Neuronal stem cell (in vitro differentiated cells): ENCODE measurements around the gene TGM2.
A peak's percentile ranks its signal among the peaks of the same experiment; 100 is the strongest.

Experiments used
- DNase-seq: peaks from one replicate; pipeline ENCODE4 v3.0.0-alpha.2; 2013; ENCODE audit warnings: low spot score
- H2AFZ ChIP-seq: one replicate; pipeline ENCODE4 v1.6.1; 2013; ENCODE audit warnings: mild to moderate bottlenecking, low read length, inconsistent platforms
- H2AK5ac ChIP-seq: 2 replicates; pipeline ENCODE4 v1.6.1; 2013; ENCODE audit warnings: low read depth, mild to moderate bottlenecking, inconsistent platforms, low read length, moderate library complexity, mixed read lengths
- H2BK120ac ChIP-seq: 2 replicates; pipeline ENCODE4 v1.6.1; 2013; ENCODE audit warnings: low read depth, mild to moderate bottlenecking, inconsistent platforms, low read length, moderate library complexity, mixed read lengths
- H2BK12ac ChIP-seq: one replicate; pipeline ENCODE4 v1.6.1; 2013; ENCODE audit warnings: low read length, inconsistent platforms
- H2BK15ac ChIP-seq: 2 replicates; pipeline ENCODE4 v1.6.1; 2013; ENCODE audit warnings: mild to moderate bottlenecking, low read length, inconsistent platforms, mixed read lengths
- H2BK5ac ChIP-seq: one replicate; pipeline ENCODE4 v1.6.1; 2013; ENCODE audit warnings: inconsistent platforms, mild to moderate bottlenecking, low read length, moderate library complexity
- H3K14ac ChIP-seq: one replicate; pipeline ENCODE4 v1.6.1; 2013; ENCODE audit warnings: low read length, inconsistent platforms
- H3K18ac ChIP-seq: 2 replicates; pipeline ENCODE4 v1.6.1; 2013; ENCODE audit warnings: low read length, inconsistent platforms
- H3K23ac ChIP-seq: 2 replicates; pipeline ENCODE4 v1.6.1; 2013; ENCODE audit warnings: low read depth, mild to moderate bottlenecking, mixed read lengths, low read length, inconsistent platforms; ENCODE audit not compliant: poor library complexity
- H3K27ac ChIP-seq: replicated peaks from 3 replicates; pipeline ENCODE4 v1.5.1; 2013; ENCODE audit warnings: low read length, inconsistent platforms
- H3K27me3 ChIP-seq, 3 experiments: 2 replicates each; pipeline ENCODE4 v1.6.1; 2013; ENCODE audit warnings: low read length in 3 of 3, mild to moderate bottlenecking in 2 of 3, inconsistent platforms in 1 of 3, low read depth in 1 of 3, mixed read lengths in 1 of 3, moderate library complexity in 1 of 3; ENCODE audit not compliant: control insufficient read depth in 3 of 3, insufficient read depth in 3 of 3
- H3K36me3 ChIP-seq, 2 donors: replicated peaks in 1 of 2; 2 replicates each; pipeline ENCODE4 v1.6.1; 2013; ENCODE audit warnings: low read length in 2 of 2; ENCODE audit not compliant: control insufficient read depth in 2 of 2, insufficient read depth in 2 of 2
- H3K4ac ChIP-seq: 2 replicates; pipeline ENCODE4 v1.6.1; 2013; ENCODE audit warnings: inconsistent platforms, mild to moderate bottlenecking, low read length, moderate library complexity
- H3K4me1 ChIP-seq, 2 donors: 1 replicate in 1 of 2; 2 replicates in 1 of 2; pipeline ENCODE4 v1.6.1; 2013; ENCODE audit warnings: low read length in 2 of 2, low read depth in 1 of 2; ENCODE audit not compliant: control insufficient read depth in 2 of 2, insufficient read depth in 1 of 2
- H3K4me2 ChIP-seq: one replicate; pipeline ENCODE4 v1.6.1; 2013; ENCODE audit warnings: mild to moderate bottlenecking, low read length, inconsistent platforms; ENCODE audit not compliant: insufficient read depth, poor library complexity, severe bottlenecking
- H3K4me3 ChIP-seq, 2 donors: 2 replicates each; pipeline ENCODE4 v1.5.1; 2013; ENCODE audit warnings: low read length in 2 of 2, mild to moderate bottlenecking in 2 of 2, inconsistent platforms in 1 of 2, moderate library complexity in 1 of 2
- H3K79me1 ChIP-seq: one replicate; pipeline ENCODE4 v1.6.1; 2013; ENCODE audit warnings: low read depth, mild to moderate bottlenecking, inconsistent platforms, low read length, moderate library complexity
- H3K9ac ChIP-seq: one replicate; pipeline ENCODE4 v1.6.1; 2013; ENCODE audit warnings: mild to moderate bottlenecking, low read depth, low read length, inconsistent platforms; ENCODE audit not compliant: poor library complexity
- H3K9me3 ChIP-seq, 2 donors: replicated peaks in 1 of 2; 2 replicates each; pipeline versions ENCODE3 to v1.6.1; 2013; ENCODE audit warnings: low read length in 2 of 2, mild to moderate bottlenecking in 2 of 2, inconsistent platforms in 1 of 2, low read depth in 1 of 2, mixed read lengths in 1 of 2, moderate library complexity in 1 of 2; ENCODE audit not compliant: control insufficient read depth in 2 of 2, insufficient read depth in 1 of 2
- H4K8ac ChIP-seq: one replicate; pipeline ENCODE4 v1.6.1; 2013; ENCODE audit warnings: low read depth, mild to moderate bottlenecking, inconsistent platforms, low read length, moderate library complexity
- H4K91ac ChIP-seq: one replicate; pipeline ENCODE4 v1.6.1; 2013; ENCODE audit warnings: low read length, low read depth, mild to moderate bottlenecking, inconsistent platforms; ENCODE audit not compliant: poor library complexity
- WGBS, 2 donors: extraction: QIAGEN DNeasy Blood & Tissue Kit; methylation state at CpG; one replicate each; pipeline ENCODE4 v1.1.7; 2013; ENCODE audit warnings: missing lambda C conversion rate in 2 of 2, mixed read lengths in 1 of 2; ENCODE audit not compliant: insufficient read length in 2 of 2, insufficient replicate concordance in 1 of 2; ENCODE audit errors: extremely low coverage in 2 of 2; 5-methylcytosine and 5-hydroxymethylcytosine counted together

TGM2 gene

GRCh38 chr20:38123021-38123587 lies 42.0 kb downstream of the TGM2 start:
- Histone ChIP-seq H2BK15ac (no peak overlapping the region), H3K36me3 (no peaks in the 10 kb centered on the region), H3K14ac (no peak overlapping the region), H3K27me3 (no peaks in the 10 kb centered on the region), H3K79me1 (no peaks in the 10 kb centered on the region), H2AK5ac (no peak overlapping the region), H2BK5ac (no peak overlapping the region), H3K4ac (no peak overlapping the region), H2BK120ac (no peak overlapping the region), H3K9me3 (no peaks in the 10 kb centered on the region), H3K9ac (no peak overlapping the region), H4K91ac (no peak overlapping the region), H4K8ac (no peak overlapping the region), H3K4me1 (peaks cover 0 to 5% of the 10 kb centered on the region in 2 donors), H3K23ac (no peak overlapping the region), H3K27ac (no peak overlapping the region), H3K4me3 (no peak overlapping the region), H2AFZ (peak overlapping the region; percentile 88), H3K4me2 (no peak overlapping the region), H2BK12ac (no peak overlapping the region), H3K18ac (no peak overlapping the region)
- no CpG with 5 or more reads among the region's 4 CpGs for WGBS, 2 donors
- no peak for DNase-seq

DNA sequence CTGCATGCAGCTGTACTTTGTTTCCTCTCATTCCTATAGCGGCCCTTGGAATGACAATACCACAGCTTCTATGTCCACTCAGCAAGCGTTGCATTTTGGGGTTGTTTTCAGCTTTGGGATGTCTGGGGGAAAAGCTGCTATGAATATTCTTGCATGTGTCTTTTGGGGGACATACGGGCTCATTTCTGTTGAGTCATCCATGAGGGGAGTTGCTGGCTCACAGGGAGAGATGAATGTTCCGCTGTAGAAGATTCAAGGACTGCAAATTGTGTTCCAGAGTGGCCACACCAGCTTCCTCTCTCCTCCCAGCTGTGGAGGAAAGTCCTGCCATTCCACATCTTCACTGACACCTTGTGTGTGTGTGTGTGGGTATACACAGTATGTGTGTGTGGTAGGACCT lies 43.3 kb downstream of the TGM2 start:
- Histone ChIP-seq H3K4me2 (no peak overlapping the region), H3K4ac (no peak overlapping the region), H2BK15ac (no peak overlapping the region), H3K23ac (no peak overlapping the region), H2BK12ac (no peak overlapping the region), H3K14ac (no peak overlapping the region), H3K4me1 (peaks cover 0 to 5% of the 10 kb centered on the region in 2 donors), H2BK5ac (no peak overlapping the region), H2AK5ac (no peak overlapping the region), H4K8ac (no peak overlapping the region), H3K4me3 (no peak overlapping the region), H2AFZ (no peak overlapping the region), H3K9ac (no peak overlapping the region), H3K18ac (no peak overlapping the region), H3K27ac (no peak overlapping the region), H2BK120ac (no peak overlapping the region), H3K79me1 (no peaks in the 10 kb centered on the region), H3K27me3 (no peaks in the 10 kb centered on the region), H3K9me3 (no peaks in the 10 kb centered on the region), H3K36me3 (no peaks in the 10 kb centered on the region), H4K91ac (no peak overlapping the region)
- no CpG with 5 or more reads among the region's 4 CpGs for WGBS, 2 donors
- DNase-seq: no peak

GRCh38 chr20:38120625-38120988 lies 44.5 kb downstream of the TGM2 start:
- H3K14ac ChIP-seq: no peak overlapping the region
- DNase-seq: no peak
- no peak overlapping the region for H2AFZ ChIP-seq
- no peak overlapping the region for H3K23ac ChIP-seq
- no peak overlapping the region for H3K4me3 ChIP-seq
- H2BK5ac ChIP-seq: no peak overlapping the region
- no peak overlapping the region for H3K18ac ChIP-seq
- no peaks in the 10 kb centered on the region for H3K36me3 ChIP-seq
- H3K4me1 ChIP-seq: peaks cover 0 to 5% of the 10 kb centered on the region in 2 donors
- no peaks in the 10 kb centered on the region for H3K79me1 ChIP-seq
- H3K27me3 ChIP-seq: no peaks in the 10 kb centered on the region
- no peak overlapping the region for H3K9ac ChIP-seq
- H4K8ac ChIP-seq: no peak overlapping the region
- H2AK5ac ChIP-seq: no peak overlapping the region
- H2BK15ac ChIP-seq: no peak overlapping the region
- no peaks in the 10 kb centered on the region for H3K9me3 ChIP-seq
- no peak overlapping the region for H4K91ac ChIP-seq
- H2BK12ac ChIP-seq: no peak overlapping the region
- H3K27ac ChIP-seq: no peak overlapping the region
- H3K4me2 ChIP-seq: no peak overlapping the region
- no CpG with 5 or more reads among the region's 4 CpGs for WGBS, 2 donors
- no peak overlapping the region for H3K4ac ChIP-seq
- no peak overlapping the region for H2BK120ac ChIP-seq

DNA sequence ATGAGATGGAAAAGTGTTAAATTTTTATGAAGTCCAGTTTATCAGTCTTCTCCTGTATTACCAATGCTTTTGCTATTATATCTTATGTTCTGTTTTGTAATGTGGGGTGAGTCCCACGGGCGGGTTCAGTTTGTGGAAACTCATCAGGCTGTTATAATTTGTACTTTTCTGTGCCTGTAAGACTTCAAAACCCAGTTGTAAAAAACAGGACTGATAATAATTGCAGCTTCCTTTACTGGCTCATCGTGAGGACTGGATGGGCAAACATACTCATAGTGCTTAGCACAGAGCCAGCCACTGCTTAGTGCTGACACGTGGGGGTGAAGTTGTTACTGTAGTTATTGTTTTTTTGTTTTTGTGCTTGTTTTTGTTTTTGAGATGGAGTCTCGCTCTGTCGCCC lies 45.6 kb downstream of the TGM2 start:
- Histone ChIP-seq H3K4me3 (no peak overlapping the region), H2BK120ac (no peak overlapping the region), H2BK15ac (no peak overlapping the region), H4K91ac (no peak overlapping the region), H3K27ac (no peak overlapping the region), H3K9me3 (no peaks in the 10 kb centered on the region), H4K8ac (no peak overlapping the region), H3K9ac (no peak overlapping the region), H2AFZ (no peak overlapping the region), H2AK5ac (no peak overlapping the region), H3K4ac (no peak overlapping the region), H3K27me3 (no peaks in the 10 kb centered on the region), H2BK5ac (no peak overlapping the region), H3K18ac (no peak overlapping the region), H3K4me2 (no peak overlapping the region), H3K23ac (no peak overlapping the region), H3K4me1 (peaks cover 0 to 5% of the 10 kb centered on the region in 2 donors), H3K79me1 (no peaks in the 10 kb centered on the region), H2BK12ac (no peak overlapping the region), H3K14ac (no peak overlapping the region), H3K36me3 (no peaks in the 10 kb centered on the region)
- no peak for DNase-seq
- no CpG with 5 or more reads among the region's 6 CpGs for WGBS, 2 donors
